HepG2 (cell line): ENCODE results near the gene PDZD7. TPM values are rescaled to one million over a fixed set of nuclear protein-coding genes. Genes with fewer than 3 reads are reported as not detected.

ENCODE experiments used
- ATF1 ChIP-seq: IDR thresholded peaks from 2 replicates; pipeline ENCODE4 v1.6.1; 2016; ENCODE audit warnings: mild to moderate bottlenecking, control low read depth
- FOXA3 ChIP-seq: IDR thresholded peaks from 2 replicates; pipeline ENCODE4 v1.6.1; 2016; ENCODE audit warnings: missing genetic modification reagents, missing compliant biosample characterization
- FOXK2 ChIP-seq: fragments of 450-650 bp; IDR thresholded peaks from 2 replicates; pipeline ENCODE4 v1.6.1; 2016
- FOXP4 ChIP-seq: sonication (generic); formaldehyde crosslinking; IDR thresholded peaks from 2 replicates; pipeline ENCODE4 v1.4.0; 2020; ENCODE audit warnings: missing genetic modification reagents
- GMEB1 ChIP-seq: sonication (generic); formaldehyde crosslinking; IDR thresholded peaks from 2 replicates; pipeline ENCODE4 v1.5.1; 2020; ENCODE audit warnings: missing genetic modification reagents, mild to moderate bottlenecking, borderline replicate concordance
- HDAC1 ChIP-seq: sonication (generic); formaldehyde crosslinking; IDR thresholded peaks from 2 replicates; pipeline ENCODE4 v1.5.1; 2020; ENCODE audit warnings: mild to moderate bottlenecking, missing genetic modification reagents
- HIC2 ChIP-seq: sonication (generic); formaldehyde crosslinking; IDR thresholded peaks from 2 replicates; pipeline ENCODE4 v1.9.0; 2022; ENCODE audit warnings: low read depth, missing genetic modification reagents
- ISL2 ChIP-seq: sonication (generic); formaldehyde crosslinking; IDR thresholded peaks from 2 replicates; pipeline ENCODE4 v1.5.0; 2020; ENCODE audit warnings: missing genetic modification reagents
- MAZ ChIP-seq, 2 experiments: sonication (generic) in 1 of 2; formaldehyde crosslinking in 1 of 2; IDR thresholded peaks; 2 replicates each; pipeline versions ENCODE4 v1.5.0 to v1.6.1; 2012 to 2020; ENCODE audit warnings: low read depth in 2 of 2, mild to moderate bottlenecking in 2 of 2, borderline replicate concordance in 1 of 2, improper control_type of control experiment in 1 of 2, low read length in 1 of 2, missing genetic modification reagents in 1 of 2, moderate library complexity in 1 of 2
- MTA1 ChIP-seq: sonication (generic); formaldehyde crosslinking; IDR thresholded peaks from 2 replicates; pipeline ENCODE4 v1.4.0; 2020; ENCODE audit warnings: missing genetic modification reagents, mild to moderate bottlenecking, borderline replicate concordance
- NPAS2 ChIP-seq: sonication (generic); formaldehyde crosslinking; IDR thresholded peaks from 2 replicates; pipeline ENCODE4 v1.8.0; 2022; ENCODE audit warnings: mild to moderate bottlenecking, missing genetic modification reagents, borderline replicate concordance
- POLR2G ChIP-seq: fragments of 200-400 bp; formaldehyde crosslinking; IDR thresholded peaks from 2 replicates; pipeline ENCODE4 v1.6.1; 2018; ENCODE audit warnings: mild to moderate bottlenecking, low read depth, low read length, moderate library complexity
- PPARG ChIP-seq: conservative IDR thresholded peaks from 2 replicates; pipeline ENCODE4 v1.6.1; 2016; ENCODE audit warnings: missing biosample characterization, missing genetic modification reagents
- RARA ChIP-seq: IDR thresholded peaks from 2 replicates; pipeline ENCODE4 v1.6.1; 2016; ENCODE audit warnings: missing genetic modification reagents, missing compliant biosample characterization
- TBX2 ChIP-seq: sonication (generic); formaldehyde crosslinking; IDR thresholded peaks from 2 replicates; pipeline ENCODE4 v1.5.0; 2020; ENCODE audit warnings: missing genetic modification reagents, mild to moderate bottlenecking, borderline replicate concordance
- YY1 ChIP-seq: IDR thresholded peaks from 2 replicates; pipeline ENCODE4 v1.6.1; 2011; ENCODE audit warnings: low read length, low read depth, moderate library complexity, mild to moderate bottlenecking; ENCODE audit not compliant: insufficient read depth, insufficient replicate concordance
- ZFP91 ChIP-seq: sonication (generic); formaldehyde crosslinking; IDR thresholded peaks from 2 replicates; pipeline ENCODE4 v1.9.0; 2022; ENCODE audit warnings: missing genetic modification reagents, mild to moderate bottlenecking, borderline replicate concordance
- ZNF260 ChIP-seq: sonication (generic); formaldehyde crosslinking; IDR thresholded peaks from 2 replicates; pipeline ENCODE4 v1.4.0; 2020; ENCODE audit warnings: missing genetic modification reagents, low read depth, mild to moderate bottlenecking, borderline replicate concordance
- ZNF33A ChIP-seq: sonication (generic); formaldehyde crosslinking; IDR thresholded peaks from 2 replicates; pipeline ENCODE4 v1.5.1; 2020; ENCODE audit warnings: missing genetic modification reagents, mild to moderate bottlenecking, moderate library complexity, borderline replicate concordance
- ZNF644 ChIP-seq: IDR thresholded peaks from 2 replicates; pipeline ENCODE4 v1.6.1; 2016; ENCODE audit warnings: low read depth
- ZNF782 ChIP-seq: sonication (generic); formaldehyde crosslinking; IDR thresholded peaks from 2 replicates; pipeline ENCODE4 v1.4.0; 2020; ENCODE audit warnings: missing genetic modification reagents, mild to moderate bottlenecking, borderline replicate concordance
- polyA plus RNA-seq, 8 experiments: library from polyadenylated mRNA; depleted of rRNA in 3 of 8; stranded (reverse) in 7 of 8; unstranded in 1 of 8; fragments of >200 nt; fragmentation: Illumina TruSeq in 4 of 8; extraction: Trizol in 4 of 8; gene quantifications; 2 replicates each; pipeline versions ENCODE4 v1.2.1 to v1.2.3, GENCODE V29; 2011 to 2016; ENCODE audit warnings: low read depth in 4 of 8, missing spikeins in 1 of 8, mixed read lengths in 1 of 8; ENCODE audit not compliant: insufficient read depth in 1 of 8
- total RNA-seq, 5 experiments: library from RNA; depleted of rRNA; stranded (reverse); fragments of >200 nt; fragmentation: Illumina TruSeq; extraction: Trizol; gene quantifications; 2 replicates each; pipeline ENCODE4 v1.2.3, GENCODE V29; 2016; ENCODE audit warnings: low read depth in 1 of 5

Gene PDZD7
- total and polyA plus RNA-seq, 2 of the 13 experiments (the other 11 are each of a cell fraction or from before 2014, with no cell fraction given): 0.58 to 0.73 TPM

- no peak for TF ChIP-seq MAZ (IDR thresholded peaks at IDR 0.05; ENCODE audit: borderline replicate concordance, low read depth, low read length)
- peak; percentile 17; the same call in 1 of the 2 replicates for TF ChIP-seq MAZ (CRISPR knock-in tag; IDR thresholded peaks at IDR 0.05; ENCODE audit: low read depth)
- TF ChIP-seq ZNF644 (CRISPR knock-in tag): no peak
- TF ChIP-seq ZNF782 (CRISPR knock-in tag): no peak
- TF ChIP-seq ISL2: no peak
- peak; percentile 44 for TF ChIP-seq HDAC1
- 0 out of 2 replicates have a peak, but pooled peaks have one; percentile 54 for TF ChIP-seq ZNF260 (CRISPR knock-in tag)
- peak; percentile 74 for TF ChIP-seq MTA1 (CRISPR knock-in tag)
- peak; percentile 69 for TF ChIP-seq PPARG
- TF ChIP-seq POLR2G: peak; percentile 33; the same call in 1 of the 2 replicates
- TF ChIP-seq RARA (CRISPR knock-in tag): 0 out of 2 replicates have a peak, but pooled peaks have one; percentile 14
- peak; percentile 26 for TF ChIP-seq FOXP4 (CRISPR knock-in tag)
- TF ChIP-seq ZFP91: peak; percentile 45; the same call in 1 of the 2 replicates
- peak; percentile 75; the same call in 1 of the 2 replicates for TF ChIP-seq HIC2 (CRISPR knock-in tag)
- TF ChIP-seq ZNF33A (CRISPR knock-in tag): 0 out of 2 replicates have a peak, but pooled peaks have one; percentile 29
- TF ChIP-seq GMEB1 (CRISPR knock-in tag): peak; percentile 7; the same call in 1 of the 2 replicates
- no peak for TF ChIP-seq NPAS2 (CRISPR knock-in tag)
- peak; percentile 75 for TF ChIP-seq FOXA3 (CRISPR knock-in tag)
- TF ChIP-seq YY1: no peak
- TF ChIP-seq ATF1 (CRISPR knock-in tag): no peak; the same call in 1 of the 2 replicates
- TF ChIP-seq TBX2 (CRISPR knock-in tag): peak; percentile 67
- TF ChIP-seq FOXK2: peak; percentile 58
Measured at GRCh38 chr10:101031796-101032636, 1.1 kb upstream of the PDZD7 start (continued).
